ENCODE results near the gene ZNF101. TPM values are rescaled to one million over a fixed set of nuclear protein-coding genes. Genes with fewer than 3 reads are reported as not detected.

ZNF101 gene
- polyA plus RNA-seq, 6 donors from 2014 or later = 29.2 to 66.9 (median 37.4) TPM

DNA sequence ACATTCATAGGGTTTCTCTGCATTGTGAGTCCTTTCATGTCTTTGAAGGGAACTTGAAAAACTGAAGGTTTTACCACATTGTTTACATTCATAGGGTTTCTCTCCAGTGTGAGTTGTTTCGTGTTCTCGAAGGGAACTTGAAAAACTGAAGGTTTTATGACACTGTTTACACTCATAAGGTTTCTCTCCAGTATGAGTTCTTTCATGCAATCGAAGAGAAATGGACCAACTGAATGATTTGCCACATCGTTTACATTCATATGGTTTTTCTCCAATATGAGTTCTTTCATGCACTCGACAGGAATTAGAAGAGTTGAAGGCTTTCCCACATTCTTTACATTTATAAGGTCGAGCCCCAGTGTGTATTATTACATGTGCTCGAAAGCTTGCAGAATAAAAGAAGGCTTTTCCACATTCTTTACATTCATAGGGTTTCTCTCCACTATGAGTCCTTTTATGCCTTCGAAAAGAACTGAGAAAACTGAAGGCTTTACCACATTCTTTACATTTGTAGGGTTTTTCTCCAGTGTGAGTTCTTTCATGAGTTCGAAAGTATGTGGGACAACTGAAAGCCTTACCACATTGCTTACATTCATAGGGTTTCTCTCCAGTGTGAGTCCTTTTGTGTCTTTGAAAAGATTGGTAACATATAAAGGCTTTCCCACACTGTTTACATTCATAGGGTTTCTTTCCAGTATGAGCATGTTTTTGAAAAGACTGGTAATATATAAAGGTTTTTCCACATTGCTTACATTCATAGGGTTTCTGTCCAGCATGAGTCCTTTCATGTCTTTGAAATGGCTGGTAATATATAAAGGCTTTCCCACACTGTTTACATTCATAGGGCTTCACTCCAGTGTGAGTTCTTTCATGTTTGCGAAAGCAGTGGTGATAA is 43.5 kb downstream of the ZNF101 start:
- peaks cover 8 to 97% (median 84%) of the 10 kb centered on the region in 7 donors for H3K9me3 Mint-ChIP-seq

DNA sequence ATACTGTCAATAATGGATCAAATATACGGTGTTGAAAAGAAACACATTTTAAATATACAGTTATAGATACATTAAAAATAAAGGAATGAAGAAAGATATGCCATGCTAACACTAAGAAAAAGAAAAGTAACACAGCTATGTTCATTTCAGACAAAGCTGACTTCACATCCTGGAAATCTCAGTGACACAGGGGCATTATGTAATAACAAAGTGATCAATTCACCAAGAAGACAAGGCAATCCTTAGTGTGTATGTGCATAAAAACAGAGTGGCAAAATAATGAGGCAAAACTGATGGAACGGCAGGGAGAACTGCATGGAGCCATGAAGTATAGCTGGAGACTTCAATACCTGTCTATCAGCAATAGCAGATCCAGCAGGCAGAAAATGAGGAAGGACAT is 51.2 kb downstream of the ZNF101 start:
- Mint-ChIP-seq H3K9me3 (peaks cover 18 to 97% (median 79%) of the 10 kb centered on the region in 7 donors), H3K27ac (peak overlapping the region in 1 of 6 donors; percentile 11)

More for the DNA sequence above, 43.5 kb downstream of the ZNF101 start:
- DNase-seq (no peak), ATAC-seq (ENCODE audit: low read depth in 2 of 2) (no peak)
- Mint-ChIP-seq H3K4me3 (no peak overlapping the region), H3K36me3 (peaks cover 56 to 60% of the 10 kb centered on the region in 2 donors), H3K27ac (no peak overlapping the region), H3K27me3 (no peaks in the 10 kb centered on the region), H3K4me1 (peaks cover 0 to 5% (median 0%) of the 10 kb centered on the region in 3 donors)

DNA sequence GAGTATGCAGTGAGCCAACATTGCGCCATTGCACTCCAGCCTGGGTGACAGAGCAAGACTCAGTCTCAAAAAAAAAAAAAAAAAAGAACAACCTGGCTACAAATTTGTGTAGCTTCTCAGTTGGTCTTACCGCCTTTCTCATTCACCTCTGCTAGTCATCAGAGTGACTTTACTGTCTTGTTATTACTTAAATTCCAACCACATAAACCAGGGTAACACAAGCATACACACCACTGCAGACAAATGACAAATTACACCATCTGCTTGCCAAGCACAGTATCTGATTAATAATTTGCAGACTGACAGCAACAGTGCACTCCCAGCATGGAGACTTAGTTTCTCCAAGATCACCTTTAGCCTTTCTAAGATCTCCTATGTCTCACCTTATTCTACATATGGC is 53.3 kb downstream of the ZNF101 start:
- peaks cover 32 to 60% of the 10 kb centered on the region in 2 donors for H3K36me3 Mint-ChIP-seq
- no peak overlapping the region for H3K4me3 Mint-ChIP-seq
- no peaks in the 10 kb centered on the region for H3K27me3 Mint-ChIP-seq
- peaks cover 17 to 97% (median 63%) of the 10 kb centered on the region in 7 donors for H3K9me3 Mint-ChIP-seq
- ATAC-seq (ENCODE audit: low read depth in 2 of 2) = no peak
- H3K4me1 Mint-ChIP-seq = peaks cover 6 to 9% (median 7%) of the 10 kb centered on the region in 3 donors
- no peak overlapping the region for H3K27ac Mint-ChIP-seq
- DNase-seq = no peak

More for the DNA sequence above, 51.2 kb downstream of the ZNF101 start:
- peaks cover 50 to 74% of the 10 kb centered on the region in 2 donors for H3K36me3 Mint-ChIP-seq
- DNase-seq = no peak
- H3K4me1 Mint-ChIP-seq = peaks cover 6 to 11% (median 7%) of the 10 kb centered on the region in 3 donors
- no peaks in the 10 kb centered on the region for H3K27me3 Mint-ChIP-seq
- H3K4me3 Mint-ChIP-seq = peak overlapping the region in 2 of 8 donors; percentile 8 to 65
- no peak for ATAC-seq (ENCODE audit: low read depth in 2 of 2)

DNA sequence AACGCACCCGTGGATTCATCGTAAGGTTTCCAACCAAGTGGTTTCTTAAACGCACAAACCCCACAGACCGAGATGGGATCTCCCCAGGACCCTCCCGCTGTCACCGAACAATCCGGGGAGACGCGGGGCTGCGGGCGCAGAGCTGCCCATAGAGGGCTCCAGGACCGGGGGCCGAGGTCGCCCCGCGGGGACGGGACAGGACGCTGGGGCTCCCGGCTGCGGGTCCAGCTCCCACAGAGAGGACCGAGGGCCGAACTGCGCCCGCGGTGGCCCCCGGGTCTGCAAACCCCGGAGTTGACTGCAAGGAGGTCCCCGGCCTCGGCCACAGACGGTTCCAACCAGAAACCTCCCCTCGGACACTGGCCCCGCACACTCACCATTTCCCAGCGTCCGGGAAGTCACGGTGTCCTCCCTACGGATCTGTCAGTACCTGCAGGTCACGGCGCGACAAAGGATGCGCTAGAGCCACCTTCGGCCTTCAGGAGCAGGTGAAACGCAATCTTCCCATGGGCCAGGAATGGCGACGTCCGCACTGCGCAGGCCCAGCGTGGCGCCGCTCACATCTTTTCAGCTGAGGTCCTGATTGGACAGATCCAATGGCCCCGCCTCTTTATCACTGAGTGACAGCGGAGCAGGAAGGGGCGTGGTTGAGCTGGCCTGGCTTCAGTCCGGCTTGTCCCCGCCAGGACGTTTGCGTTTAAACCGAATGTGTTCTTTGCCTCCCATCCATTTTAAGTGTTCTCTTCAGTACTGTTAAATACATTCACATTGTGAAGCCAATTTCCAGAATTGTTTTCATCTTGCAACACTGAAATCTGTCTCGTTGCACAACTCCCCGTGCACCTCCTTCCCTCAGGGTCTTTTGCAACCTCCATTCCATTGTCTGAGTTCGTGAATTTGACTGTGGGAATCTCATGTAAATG is 64.2 kb downstream of the ZNF101 start, which contains the start of gene ZNF14:
ZNF14 (minus strand) TSS at position 534 of the 923 bp plus-strand sequence; CDS start at position 380, 154 bp downstream.
- Mint-ChIP-seq H3K27me3 (no peaks in the 10 kb centered on the region), H3K9me3 (peaks cover 0 to 11% (median 6%) of the 10 kb centered on the region in 7 donors), H3K36me3 (peaks cover 7 to 9% of the 10 kb centered on the region in 2 donors), H3K27ac (peak within 1 kb of the TSS; percentile 94 to 98 (median 97)), H3K4me1 (peaks cover 18 to 32% (median 27%) of the 10 kb centered on the region in 3 donors), H3K4me3 (peak within 1 kb of the TSS; percentile 91 to 100 (median 99))
- ATAC-seq (ENCODE audit: low read depth in 2 of 2) (peak; percentile 99), DNase-seq (peak; percentile 85)

Other genes with a start within 250 kb of the ZNF101 start
- gene TSSK6, start 153.3 kb upstream of the ZNF101 start, polyA plus RNA-seq (ENCODE audit: low read depth in 6 of 6) = 1 to 10 TPM; 1.1 to 4.3 (median 2.3) TPM
- 100 to 1,000 TPM; 226 to 324 (median 271) TPM for gene NDUFA13, start 152.6 kb upstream of the ZNF101 start, polyA plus RNA-seq (ENCODE audit: low read depth in 6 of 6)
- under 1 TPM in 2 of 6 donors, not detected in 4; 0.17 TPM for gene YJEFN3, start 139.9 kb upstream of the ZNF101 start, polyA plus RNA-seq (ENCODE audit: low read depth in 6 of 6)
- gene CILP2, start 130.6 kb upstream of the ZNF101 start, polyA plus RNA-seq (ENCODE audit: low read depth in 6 of 6) = under 1 TPM in 1 of 6 donors, not detected in 5; 0.11 TPM
- gene PBX4, start 50.2 kb upstream of the ZNF101 start, polyA plus RNA-seq (ENCODE audit: low read depth in 6 of 6) = under 1 TPM in 2 of 6 donors, not detected in 4; 0.26 to 0.31 TPM
- 10 to 100 TPM in 2 of 6 donors, 1 to 10 TPM in 4; 6.1 to 13.0 (median 8.4) TPM for gene LPAR2, start 40.6 kb upstream of the ZNF101 start, polyA plus RNA-seq (ENCODE audit: low read depth in 6 of 6)
- gene GMIP, start 25.2 kb upstream of the ZNF101 start, polyA plus RNA-seq (ENCODE audit: low read depth in 6 of 6) = 10 to 100 TPM; 41.4 to 79.9 (median 49.1) TPM
- 10 to 100 TPM; 13.2 to 59.0 (median 17.5) TPM for gene ATP13A1, start 5.2 kb upstream of the ZNF101 start, polyA plus RNA-seq (ENCODE audit: low read depth in 6 of 6)
- 10 to 100 TPM in 4 of 6 donors, 1 to 10 TPM in 2; 6.6 to 26.6 (median 10.7) TPM for gene ZNF14, start 64.3 kb downstream of the ZNF101 start, polyA plus RNA-seq (ENCODE audit: low read depth in 6 of 6)
- 10 to 100 TPM; 35.0 to 45.5 (median 38.9) TPM for gene ZNF506, start 152.9 kb downstream of the ZNF101 start, polyA plus RNA-seq (ENCODE audit: low read depth in 6 of 6)
- 10 to 100 TPM; 12.6 to 22.6 (median 19.8) TPM for gene ZNF253, start 197.0 kb downstream of the ZNF101 start, polyA plus RNA-seq (ENCODE audit: low read depth in 6 of 6)
- gene ZNF93, start 232.1 kb downstream of the ZNF101 start, polyA plus RNA-seq (ENCODE audit: low read depth in 6 of 6) = 10 to 100 TPM; 13.1 to 24.6 (median 18.9) TPM